ENCODE results near the gene CUX1.

The CUX1 gene

GRCh38 chr7:102198417-102198956 is 381.1 kb downstream of the CUX1 start:
- peaks cover 11% of the 10 kb centered on the region for H3K4me1 ChIP-seq (ENCODE audit: control insufficient read depth, insufficient read depth, low read length)
- H3K27me3 ChIP-seq (replicated peaks; ENCODE audit: control insufficient read depth, insufficient read depth, low read length), result no peaks in the 10 kb centered on the region
- peaks cover 46% of the 10 kb centered on the region for H3K36me3 ChIP-seq (ENCODE audit: control insufficient read depth, insufficient read depth, low read length, severe bottlenecking)
- no peak overlapping the region for H3K9ac ChIP-seq (ENCODE audit: low read length)
- DNase-seq (ENCODE audit: low read depth), result no peak
- no peaks in the 10 kb centered on the region for H3K9me3 ChIP-seq (ENCODE audit: control insufficient read depth, low read length)
- H3K4me3 ChIP-seq (ENCODE audit: low read length), result no peak overlapping the region

DNA sequence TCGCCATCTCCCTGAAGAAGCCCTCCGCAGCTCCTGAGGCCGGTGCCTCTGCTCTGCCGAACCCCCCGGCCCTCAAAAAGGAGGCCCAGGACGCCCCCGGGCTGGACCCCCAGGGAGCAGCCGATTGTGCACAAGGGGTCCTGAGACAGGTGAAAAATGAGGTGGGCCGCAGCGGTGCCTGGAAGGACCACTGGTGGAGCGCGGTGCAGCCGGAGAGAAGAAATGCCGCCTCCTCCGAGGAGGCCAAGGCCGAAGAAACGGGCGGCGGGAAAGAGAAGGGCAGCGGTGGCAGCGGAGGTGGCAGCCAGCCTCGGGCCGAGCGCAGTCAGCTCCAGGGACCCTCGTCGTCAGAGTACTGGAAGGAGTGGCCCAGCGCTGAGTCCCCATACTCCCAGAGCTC is 384.1 kb downstream of the CUX1 start:
- peaks cover 44% of the 10 kb centered on the region for H3K36me3 ChIP-seq (ENCODE audit: control insufficient read depth, insufficient read depth, low read length, severe bottlenecking)

DNA sequence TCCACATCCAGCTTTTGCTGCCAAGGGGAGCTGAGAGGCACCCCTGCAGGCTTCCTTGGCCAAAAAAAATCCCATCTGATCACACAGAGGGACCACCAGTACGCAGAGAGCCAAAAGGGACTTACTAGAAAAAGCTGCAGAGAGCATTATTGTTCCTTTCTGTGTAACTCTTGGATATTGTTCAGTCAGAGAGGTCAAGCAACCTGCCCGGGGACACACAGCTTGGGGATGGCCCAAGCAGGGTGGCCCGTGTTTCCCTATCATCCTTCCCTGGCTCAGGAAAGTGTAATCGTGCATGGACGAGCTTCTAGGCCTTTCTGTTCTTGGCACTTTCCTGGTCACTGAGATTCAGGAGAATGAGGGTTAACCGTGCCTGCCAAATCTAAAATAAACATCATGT is 385.1 kb downstream of the CUX1 start:
- peaks cover 15% of the 10 kb centered on the region for H3K4me1 ChIP-seq (ENCODE audit: control insufficient read depth, insufficient read depth, low read length)
- H3K9ac ChIP-seq (ENCODE audit: low read length), result no peak overlapping the region
- peaks cover 39% of the 10 kb centered on the region for H3K36me3 ChIP-seq (ENCODE audit: control insufficient read depth, insufficient read depth, low read length, severe bottlenecking)
- no peaks in the 10 kb centered on the region for H3K27me3 ChIP-seq (replicated peaks; ENCODE audit: control insufficient read depth, insufficient read depth, low read length)
- H3K4me3 ChIP-seq (ENCODE audit: low read length), result no peak overlapping the region
- no peak for DNase-seq (ENCODE audit: low read depth)
- H3K9me3 ChIP-seq (ENCODE audit: control insufficient read depth, low read length), result no peaks in the 10 kb centered on the region

More for the DNA sequence above, 384.1 kb downstream of the CUX1 start:
- Histone ChIP-seq H3K27me3 (replicated peaks; ENCODE audit: control insufficient read depth, insufficient read depth, low read length) (no peaks in the 10 kb centered on the region), H3K9ac (ENCODE audit: low read length) (no peak overlapping the region), H3K4me3 (ENCODE audit: low read length) (no peak overlapping the region), H3K4me1 (ENCODE audit: control insufficient read depth, insufficient read depth, low read length) (peaks cover 15% of the 10 kb centered on the region), H3K9me3 (ENCODE audit: control insufficient read depth, low read length) (no peaks in the 10 kb centered on the region)
- no peak for DNase-seq (ENCODE audit: low read depth)

DNA sequence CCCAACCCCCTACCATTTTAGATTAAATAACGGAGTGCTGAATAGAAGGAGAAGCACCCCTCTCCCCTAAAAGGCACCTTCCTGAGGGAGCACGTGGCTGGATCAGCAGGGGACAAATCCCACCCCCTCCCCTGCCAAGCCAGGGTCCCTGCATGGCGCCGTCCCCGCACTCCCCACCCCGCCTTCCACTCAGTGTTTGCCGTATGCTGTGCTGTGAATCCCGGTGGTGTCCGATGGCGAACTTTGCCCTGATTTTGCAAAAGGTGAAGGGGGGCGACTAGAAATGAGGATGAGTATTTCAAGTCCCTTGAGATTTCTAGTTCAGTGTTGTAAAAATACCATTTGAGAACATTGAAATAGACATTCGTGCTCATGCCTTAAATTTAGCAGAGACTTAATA is 385.8 kb downstream of the CUX1 start:
- Histone ChIP-seq H3K27me3 (replicated peaks; ENCODE audit: control insufficient read depth, insufficient read depth, low read length) (no peaks in the 10 kb centered on the region), H3K9ac (ENCODE audit: low read length) (no peak overlapping the region), H3K4me1 (ENCODE audit: control insufficient read depth, insufficient read depth, low read length) (peaks cover 15% of the 10 kb centered on the region), H3K36me3 (ENCODE audit: control insufficient read depth, insufficient read depth, low read length, severe bottlenecking) (peaks cover 37% of the 10 kb centered on the region), H3K4me3 (ENCODE audit: low read length) (no peak overlapping the region), H3K9me3 (ENCODE audit: control insufficient read depth, low read length) (no peaks in the 10 kb centered on the region)
- DNase-seq (ENCODE audit: low read depth), result no peak

GRCh38 chr7:102204212-102204611 is 386.8 kb downstream of the CUX1 start:
- Histone ChIP-seq H3K9ac (ENCODE audit: low read length) (no peak overlapping the region), H3K36me3 (ENCODE audit: control insufficient read depth, insufficient read depth, low read length, severe bottlenecking) (peaks cover 38% of the 10 kb centered on the region), H3K9me3 (ENCODE audit: control insufficient read depth, low read length) (no peaks in the 10 kb centered on the region), H3K27me3 (replicated peaks; ENCODE audit: control insufficient read depth, insufficient read depth, low read length) (no peaks in the 10 kb centered on the region), H3K4me1 (ENCODE audit: control insufficient read depth, insufficient read depth, low read length) (peaks cover 15% of the 10 kb centered on the region), H3K4me3 (ENCODE audit: low read length) (no peak overlapping the region)
- DNase-seq (ENCODE audit: low read depth), result no peak

DNA sequence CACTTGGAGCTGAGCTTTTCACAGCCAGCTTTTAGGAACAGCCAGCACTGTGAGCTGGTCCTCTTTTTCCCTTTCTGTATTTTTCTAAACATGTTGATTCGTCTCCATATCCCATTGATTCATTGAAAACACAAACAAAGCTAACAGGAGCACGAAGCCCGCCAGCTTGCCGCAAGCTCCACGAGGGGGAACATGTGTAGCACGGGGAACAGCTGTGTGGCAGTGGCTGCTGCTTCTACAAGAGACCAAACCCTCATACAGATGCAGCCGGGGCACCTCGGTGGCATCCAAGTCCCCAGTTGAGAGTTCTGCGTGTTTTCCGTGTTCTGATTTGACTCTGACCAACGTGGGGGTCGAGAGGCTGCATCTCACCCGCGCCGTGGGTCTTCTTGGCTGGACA is 388.5 kb downstream of the CUX1 start:
- Histone ChIP-seq H3K9me3 (ENCODE audit: control insufficient read depth, low read length) (no peaks in the 10 kb centered on the region), H3K9ac (ENCODE audit: low read length) (no peak overlapping the region), H3K36me3 (ENCODE audit: control insufficient read depth, insufficient read depth, low read length, severe bottlenecking) (peaks cover 34% of the 10 kb centered on the region), H3K27me3 (replicated peaks; ENCODE audit: control insufficient read depth, insufficient read depth, low read length) (no peaks in the 10 kb centered on the region), H3K4me1 (ENCODE audit: control insufficient read depth, insufficient read depth, low read length) (peaks cover 15% of the 10 kb centered on the region), H3K4me3 (ENCODE audit: low read length) (no peak overlapping the region)
- no peak for DNase-seq (ENCODE audit: low read depth)

DNA sequence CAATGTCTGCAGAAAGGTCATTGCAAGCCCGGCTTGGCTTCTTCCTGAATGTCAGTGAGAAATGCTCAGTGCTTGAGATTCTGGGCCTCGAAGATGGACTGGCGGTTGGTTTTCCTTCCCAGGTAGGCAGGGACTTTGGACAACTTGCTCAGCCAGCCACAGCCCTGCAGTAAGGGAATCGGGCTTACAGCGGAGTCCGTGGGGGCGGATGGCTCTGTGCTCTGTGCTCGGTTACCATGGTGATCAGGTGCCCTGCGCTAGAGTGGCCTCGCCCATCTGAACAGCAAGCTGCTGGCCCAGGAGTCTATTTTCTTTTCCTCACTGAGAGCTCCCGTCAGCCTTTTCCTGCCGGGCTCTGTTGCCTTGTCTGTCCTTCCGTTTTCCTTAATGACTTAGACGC is 391.4 kb downstream of the CUX1 start:
- Histone ChIP-seq H3K27me3 (replicated peaks; ENCODE audit: control insufficient read depth, insufficient read depth, low read length) (no peaks in the 10 kb centered on the region), H3K9ac (ENCODE audit: low read length) (no peak overlapping the region), H3K36me3 (ENCODE audit: control insufficient read depth, insufficient read depth, low read length, severe bottlenecking) (peaks cover 28% of the 10 kb centered on the region), H3K9me3 (ENCODE audit: control insufficient read depth, low read length) (no peaks in the 10 kb centered on the region), H3K4me1 (ENCODE audit: control insufficient read depth, insufficient read depth, low read length) (peaks cover 5% of the 10 kb centered on the region), H3K4me3 (ENCODE audit: low read length) (no peak overlapping the region)
- DNase-seq (ENCODE audit: low read depth), result no peak

GRCh38 chr7:102210787-102211186 is 393.4 kb downstream of the CUX1 start:
- Histone ChIP-seq H3K4me1 (ENCODE audit: control insufficient read depth, insufficient read depth, low read length) (no peaks in the 10 kb centered on the region), H3K4me3 (ENCODE audit: low read length) (no peak overlapping the region), H3K9me3 (ENCODE audit: control insufficient read depth, low read length) (no peaks in the 10 kb centered on the region), H3K27me3 (replicated peaks; ENCODE audit: control insufficient read depth, insufficient read depth, low read length) (no peaks in the 10 kb centered on the region), H3K36me3 (ENCODE audit: control insufficient read depth, insufficient read depth, low read length, severe bottlenecking) (peaks cover 20% of the 10 kb centered on the region), H3K9ac (ENCODE audit: low read length) (no peak overlapping the region)
- no peak for DNase-seq (ENCODE audit: low read depth)

GRCh38 chr7:102211590-102212550 is 394.4 kb downstream of the CUX1 start:
- Histone ChIP-seq H3K36me3 (ENCODE audit: control insufficient read depth, insufficient read depth, low read length, severe bottlenecking) (peaks cover 12% of the 10 kb centered on the region), H3K4me3 (ENCODE audit: low read length) (no peak overlapping the region), H3K9me3 (ENCODE audit: control insufficient read depth, low read length) (no peaks in the 10 kb centered on the region), H3K4me1 (ENCODE audit: control insufficient read depth, insufficient read depth, low read length) (no peaks in the 10 kb centered on the region), H3K27me3 (replicated peaks; ENCODE audit: control insufficient read depth, insufficient read depth, low read length) (no peaks in the 10 kb centered on the region), H3K9ac (ENCODE audit: low read length) (no peak overlapping the region)
- no peak for DNase-seq (ENCODE audit: low read depth)

- no peaks in the 10 kb centered on the region for H3K27me3 ChIP-seq (replicated peaks; ENCODE audit: control insufficient read depth, insufficient read depth, low read length)
- no peaks in the 10 kb centered on the region for H3K4me1 ChIP-seq (ENCODE audit: control insufficient read depth, insufficient read depth, low read length)
- H3K4me3 ChIP-seq (ENCODE audit: low read length), result no peak overlapping the region
- H3K9ac ChIP-seq (ENCODE audit: low read length), result no peak overlapping the region
- H3K36me3 ChIP-seq (ENCODE audit: control insufficient read depth, insufficient read depth, low read length, severe bottlenecking), result peaks cover 3% of the 10 kb centered on the region
- DNase-seq (ENCODE audit: low read depth), result no peak
- H3K9me3 ChIP-seq (ENCODE audit: control insufficient read depth, low read length), result no peaks in the 10 kb centered on the region
Measured at GRCh38 chr7:102214477-102215072, 397.1 kb downstream of the CUX1 start.

DNA sequence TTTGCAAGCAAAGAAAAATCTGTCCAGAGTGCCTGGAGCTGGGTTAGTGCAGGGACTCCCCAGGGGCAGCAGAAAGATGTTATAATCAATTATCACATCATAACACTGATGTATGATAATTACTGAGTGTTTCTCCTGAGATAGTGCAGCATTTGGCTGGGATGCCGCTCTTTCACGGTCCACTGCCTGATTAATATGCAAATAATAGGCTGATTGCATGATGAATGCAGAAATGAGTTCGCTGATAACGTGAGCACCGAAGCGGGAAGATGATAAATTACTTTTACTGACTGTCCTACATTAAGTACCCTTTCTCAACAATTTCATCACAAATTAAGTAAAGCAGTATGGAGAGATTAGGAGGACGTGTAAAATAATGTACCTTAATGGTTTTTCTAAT is 397.8 kb downstream of the CUX1 start:
- peaks cover 3% of the 10 kb centered on the region for H3K36me3 ChIP-seq (ENCODE audit: control insufficient read depth, insufficient read depth, low read length, severe bottlenecking)
- no peaks in the 10 kb centered on the region for H3K4me1 ChIP-seq (ENCODE audit: control insufficient read depth, insufficient read depth, low read length)
- H3K9ac ChIP-seq (ENCODE audit: low read length), result no peak overlapping the region
- DNase-seq (ENCODE audit: low read depth), result no peak
- no peaks in the 10 kb centered on the region for H3K27me3 ChIP-seq (replicated peaks; ENCODE audit: control insufficient read depth, insufficient read depth, low read length)
- no peak overlapping the region for H3K4me3 ChIP-seq (ENCODE audit: low read length)
- no peaks in the 10 kb centered on the region for H3K9me3 ChIP-seq (ENCODE audit: control insufficient read depth, low read length)
